Adrenal gland (tissue), 5 donors: Measurements from ENCODE around the gene RINL.

Source experiments
- CTCF ChIP-seq, 6 experiments: fragments of 450-650 bp in 4 of 6; fragments of 200-600 bp in 2 of 6; sonication (generic) in 1 of 6; IDR thresholded peaks; 1 replicate in 5 of 6; 2 replicates in 1 of 6; pipeline versions ENCODE4 v1.5.1 to v1.8.0; 2016 to 2021; ENCODE audit warnings: antibody characterized with exemption in 6 of 6, mild to moderate bottlenecking in 2 of 6, moderate library complexity in 1 of 6
- POLR2A ChIP-seq, 2 donors: fragments of 450-650 bp; IDR thresholded peaks; one replicate each; pipeline ENCODE4 v1.6.1; 2017; ENCODE audit warnings: antibody characterized with exemption in 2 of 2, mild to moderate bottlenecking in 2 of 2, moderate library complexity in 1 of 2
- donor health status: DM: no; HTN: no; CAD: no.

GRCh38 chr19:38849147-38849859 is 28.8 kb downstream of the RINL start:
- TF ChIP-seq POLR2A (IDR thresholded peaks at IDR 0.05) (no peak), CTCF (IDR thresholded peaks at IDR 0.05) (no peak)
